Tibial nerve (tissue), 4 donors: ENCODE measurements around the gene NUSAP1.

Source experiments
- CTCF ChIP-seq, 5 experiments: fragments of 200-600 bp in 3 of 5; fragments of 450-650 bp in 2 of 5; sonication (generic) in 3 of 5; IDR thresholded peaks; one replicate each; pipeline ENCODE4 v1.5.1; 2016 to 2019; ENCODE audit warnings: antibody characterized with exemption in 5 of 5, mild to moderate bottlenecking in 3 of 5, moderate library complexity in 2 of 5
- EP300 ChIP-seq, 2 donors: sonication (generic); formaldehyde crosslinking; IDR thresholded peaks; one replicate each; pipeline ENCODE4 v1.6.1; 2017; ENCODE audit warnings: antibody characterized with exemption in 2 of 2, mild to moderate bottlenecking in 1 of 2
- POLR2A ChIP-seq, 2 donors: fragments of 450-650 bp; IDR thresholded peaks; one replicate each; pipeline ENCODE4 v1.6.1; 2017; ENCODE audit warnings: antibody characterized with exemption in 2 of 2, mild to moderate bottlenecking in 2 of 2, moderate library complexity in 2 of 2

- TF ChIP-seq CTCF (IDR thresholded peaks at IDR 0.05) (no peak), POLR2A (IDR thresholded peaks at IDR 0.05) (no peak), EP300 (IDR thresholded peaks at IDR 0.05) (no peak)
Measured at GRCh38 chr15:41408234-41408641, 75.6 kb downstream of the NUSAP1 start.
